Measurements from ENCODE around the gene UBE2N. TPM values are rescaled to one million over a fixed set of nuclear protein-coding genes. Genes with fewer than 3 reads are reported as not detected.

Gene UBE2N, protein sequence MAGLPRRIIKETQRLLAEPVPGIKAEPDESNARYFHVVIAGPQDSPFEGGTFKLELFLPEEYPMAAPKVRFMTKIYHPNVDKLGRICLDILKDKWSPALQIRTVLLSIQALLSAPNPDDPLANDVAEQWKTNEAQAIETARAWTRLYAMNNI
- total RNA-seq (2022; extraction: Qiagen RNA extraction; ENCODE audit: low read depth) = 130 to 206 TPM (median 163 TPM) in 5 replicates

DNA sequence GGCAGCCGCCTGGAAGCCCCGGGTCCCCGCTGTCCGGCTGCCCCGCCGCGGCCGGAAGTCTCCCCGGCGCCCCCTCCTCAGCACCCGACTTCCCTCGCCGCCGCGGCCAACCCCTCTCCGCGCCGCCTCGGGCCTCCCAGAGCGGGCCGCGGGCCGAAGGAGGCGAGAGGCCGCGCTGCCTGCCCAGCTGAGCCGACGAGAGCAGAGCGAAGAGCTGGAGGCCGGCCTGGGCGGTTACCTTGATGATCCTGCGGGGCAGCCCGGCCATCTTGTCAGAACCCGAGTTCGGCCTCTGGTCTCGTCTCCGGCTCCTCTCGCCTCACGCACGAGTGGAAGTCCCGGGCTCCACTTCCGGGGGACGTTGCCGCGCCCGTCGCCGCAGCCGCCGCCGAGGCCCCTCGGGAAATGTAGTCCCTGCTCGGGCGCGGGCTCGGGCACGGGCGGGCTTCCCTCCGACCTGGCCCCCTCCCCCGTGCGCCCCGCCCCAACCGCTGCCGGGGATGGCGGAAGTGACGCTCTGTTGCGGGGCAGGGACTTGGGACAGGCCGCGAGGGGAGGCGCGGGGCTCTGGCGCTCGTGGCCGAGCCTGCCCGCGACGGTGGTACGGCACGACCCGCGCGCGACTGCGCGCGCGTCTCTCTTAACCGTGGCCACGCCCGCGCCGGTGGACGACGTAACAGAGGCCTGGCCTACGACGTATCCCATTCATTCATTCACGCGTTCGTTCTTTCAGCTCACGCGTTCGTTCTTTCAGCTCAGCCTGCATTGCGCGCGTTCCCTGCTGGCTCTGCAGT lies at the start of gene UBE2N:
Gene UBE2N, minus strand, starts transcription at position 331 of the 794 bp plus-strand sequence. Its CDS starts 63 bp downstream, at position 268.

GRCh38 chr12:93467351-93468007 lies 25.7 kb upstream of the UBE2N start, which contains the start of gene MRPL42:
MRPL42 (plus strand) TSS chr12:93467514; CDS start chr12:93469286, 1,772 bp downstream.

GRCh38 chr12:93377252-93378195 lies 64.2 kb downstream of the UBE2N start, which contains the start of gene NUDT4:
NUDT4 (plus strand) TSS chr12:93377925; CDS start chr12:93378323, 398 bp downstream.

Other genes with a start within 250 kb of the UBE2N start
- 21.3 to 31.9 TPM (median 31.2 TPM) in 5 replicates for gene NUDT4, start 64.0 kb downstream of the UBE2N start, total RNA-seq (2022; extraction: Qiagen RNA extraction; ENCODE audit: low read depth)
- 43.3 to 63.7 TPM (median 54.0 TPM) in 5 replicates for gene MRPL42, start 25.6 kb upstream of the UBE2N start, total RNA-seq (2022; extraction: Qiagen RNA extraction; ENCODE audit: low read depth)
- 16.9 to 34.2 TPM (median 28.9 TPM) in 5 replicates for gene SOCS2, start 130.7 kb upstream of the UBE2N start, total RNA-seq (2022; extraction: Qiagen RNA extraction; ENCODE audit: low read depth)
- gene CRADD, start 235.4 kb upstream of the UBE2N start, total RNA-seq (2022; extraction: Qiagen RNA extraction; ENCODE audit: low read depth) = 10.3 to 18.2 TPM (median 10.7 TPM) in 5 replicates

Data from A549 treated with RU486 at 1 μM for 4 hours (cell line).